Endothelial cell of umbilical vein (primary cell): ENCODE data around the gene EZH1. TPM values are rescaled to one million over a fixed set of nuclear protein-coding genes. Genes with fewer than 3 reads are reported as not detected.

Source experiments
- BruUV-seq: library from RNA; stranded (reverse); fragments of 400-500 nt; replicated peaks from 2 replicates; lab custom pipeline; 2021; lab: Mats Ljungman, UMichigan
- CTCF ChIA-PET: fragments of 300-600, 350-600 bp; sonication (Branson Sonifier 250); formaldehyde crosslinking; loops from one replicate; lab custom pipeline; 2021; ENCODE audit warnings: antibody characterized with exemption, inconsistent platforms; lab: Charles Lee
- POLR2A ChIA-PET: fragments of 300-600, 350-600 bp; sonication (Branson Sonifier 250); formaldehyde crosslinking; loops from one replicate; lab custom pipeline; 2021; ENCODE audit warnings: antibody characterized with exemption, inconsistent platforms; lab: Charles Lee
- DNase-seq: peaks from one replicate; pipeline ENCODE4 v3.0.0-alpha.2; 2011; ENCODE audit warnings: low read depth, low spot score
- FAIRE-seq: peaks from 2 replicates; lab custom pipeline; 2011; peaks lifted over from hg19 to GRCh38; lab: Jason Lieb, UNC
- H2AFZ ChIP-seq: 2 replicates; pipeline ENCODE4 v1.6.0; 2012; ENCODE audit warnings: low read depth, low read length, control low read depth, inconsistent platforms
- H3K27ac ChIP-seq: 2 replicates; pipeline ENCODE4 v1.5.1; 2011; ENCODE audit warnings: low read depth, mild to moderate bottlenecking, control low read depth, low read length, moderate library complexity; ENCODE audit not compliant: insufficient read depth
- H3K27me3 ChIP-seq, 2 experiments: 2 replicates each; pipeline versions ENCODE4 v1.6.0 to v1.6.1; 2011; ENCODE audit warnings: low read length in 2 of 2, mixed read lengths in 1 of 2; ENCODE audit not compliant: control insufficient read depth in 2 of 2, insufficient read depth in 2 of 2
- H3K36me3 ChIP-seq, 2 experiments: 2 replicates in 1 of 2; 3 replicates in 1 of 2; pipeline ENCODE4 v1.5.1; 2011; ENCODE audit warnings: low read length in 2 of 2, mild to moderate bottlenecking in 1 of 2, moderate library complexity in 1 of 2; ENCODE audit not compliant: control insufficient read depth in 2 of 2, insufficient read depth in 2 of 2; ENCODE audit errors: extremely low read depth in 1 of 2
- H3K4me1 ChIP-seq: 3 replicates; pipeline ENCODE4 v1.5.1; 2011; ENCODE audit warnings: mild to moderate bottlenecking, low read length; ENCODE audit not compliant: control insufficient read depth, insufficient read depth; ENCODE audit errors: extremely low read depth
- H3K4me2 ChIP-seq: 2 replicates; pipeline ENCODE4 v1.6.1; 2011; ENCODE audit warnings: low read length, control low read depth, mixed read lengths; ENCODE audit not compliant: insufficient read depth
- H3K4me3 ChIP-seq, 3 experiments: fragments of 200-600 bp in 1 of 3; sonication (generic), shearing (Covaris generic) in 1 of 3; replicated peaks in 1 of 3; 2 replicates each; pipeline ENCODE4 v1.5.1; 2011 to 2016; ENCODE audit warnings: control low read depth in 3 of 3, low read length in 3 of 3, mild to moderate bottlenecking in 2 of 3, inconsistent platforms in 1 of 3, low read depth in 1 of 3, moderate library complexity in 1 of 3; ENCODE audit not compliant: insufficient read depth in 1 of 3
- H3K79me2 ChIP-seq: 2 replicates; pipeline ENCODE4 v1.6.0; 2012; ENCODE audit warnings: low read length, inconsistent platforms; ENCODE audit not compliant: control insufficient read depth, insufficient read depth
- H3K9ac ChIP-seq: replicated peaks from 2 replicates; pipeline ENCODE3; 2011; ENCODE audit warnings: low read length, control low read depth; ENCODE audit not compliant: insufficient read depth; ENCODE audit errors: extremely low read depth
- H3K9me1 ChIP-seq: replicated peaks from 3 replicates; pipeline ENCODE4 v1.6.0; 2011; ENCODE audit warnings: mild to moderate bottlenecking, low read length; ENCODE audit not compliant: control insufficient read depth, insufficient read depth; ENCODE audit errors: extremely low read depth
- H3K9me3 ChIP-seq: replicated peaks from 2 replicates; pipeline ENCODE4 v1.5.1; 2012; ENCODE audit warnings: low read length, inconsistent platforms; ENCODE audit not compliant: control insufficient read depth, insufficient read depth
- H4K20me1 ChIP-seq: replicated peaks from 2 replicates; pipeline ENCODE3; 2011; ENCODE audit warnings: mild to moderate bottlenecking, low read length; ENCODE audit not compliant: control insufficient read depth, insufficient read depth; ENCODE audit errors: extremely low read depth
- CTCF ChIP-seq, 2 donors: IDR thresholded peaks; 1 replicate in 1 of 2; 2 replicates in 1 of 2; pipeline ENCODE4 v1.5.1; 2011; ENCODE audit warnings: low read length in 2 of 2, mild to moderate bottlenecking in 2 of 2, moderate library complexity in 2 of 2, control low read depth in 1 of 2, inconsistent platforms in 1 of 2, low read depth in 1 of 2; ENCODE audit not compliant: insufficient read depth in 1 of 2; ENCODE audit errors: extremely low read depth in 1 of 2
- EZH2 ChIP-seq: IDR thresholded peaks from 2 replicates; pipeline ENCODE4 v1.6.1; 2012; ENCODE audit warnings: borderline replicate concordance, low read depth, mild to moderate bottlenecking, moderate library complexity, low read length, inconsistent platforms; ENCODE audit not compliant: severe bottlenecking
- FOS ChIP-seq: IDR thresholded peaks from 2 replicates; pipeline ENCODE4 v1.6.1; 2011; ENCODE audit warnings: mild to moderate bottlenecking, low read length, moderate library complexity, borderline replicate concordance; ENCODE audit not compliant: insufficient read depth
- GATA2 ChIP-seq: IDR thresholded peaks from 2 replicates; pipeline ENCODE4 v1.7.0; 2011; ENCODE audit warnings: low read depth, mild to moderate bottlenecking, moderate library complexity, mixed read lengths, low read length; ENCODE audit not compliant: insufficient read length, insufficient read depth
- JUN ChIP-seq: IDR thresholded peaks from 2 replicates; pipeline ENCODE4 v1.6.1; 2011; ENCODE audit warnings: borderline replicate concordance, low read depth; ENCODE audit not compliant: insufficient read length, insufficient read depth
- MAX ChIP-seq: IDR thresholded peaks from 2 replicates; pipeline ENCODE4 v1.6.1; 2011; ENCODE audit not compliant: insufficient read depth, insufficient read length
- MYC ChIP-seq: IDR thresholded peaks from one replicate; pipeline ENCODE4 v1.6.1; 2011; ENCODE audit warnings: mild to moderate bottlenecking, low read depth, low read length
- POLR2A ChIP-seq: IDR thresholded peaks from 2 replicates; pipeline ENCODE4 v1.6.1; 2012; ENCODE audit warnings: low read depth, mild to moderate bottlenecking, control low read depth, low read length
- POLR2AphosphoS5 ChIP-seq: IDR thresholded peaks from 2 replicates; pipeline ENCODE4 v1.6.1; 2012; ENCODE audit warnings: low read depth, mild to moderate bottlenecking, control low read depth, low read length, moderate library complexity; ENCODE audit not compliant: insufficient read depth
- dilution Hi-C: fragments of 300-500 bp; cut with MboI; formaldehyde crosslinking; loops from one replicate; pipeline ENCODE4 v1.15.0; 2019; ENCODE audit warnings: low sequenced_read_pairs; ENCODE audit not compliant: extremely low pct_ligation_motif_present
- intact Hi-C: fragments of 100-400 bp; cut with micrococcal nuclease; formaldehyde crosslinking; loops from one replicate; pipeline ENCODE4 v1.10.0; 2022
- polyA plus RNA-seq, 4 experiments: library from polyadenylated mRNA; depleted of rRNA in 3 of 4; stranded (reverse) in 3 of 4; unstranded in 1 of 4; fragments of >200 nt; gene quantifications; 2 replicates each; pipeline versions ENCODE4 v1.2.1 to v1.2.3, GENCODE V29; 2011 to 2012; ENCODE audit warnings: missing spikeins in 1 of 4
- total RNA-seq: library from RNA; stranded (reverse); gene quantifications from 2 replicates; pipeline ENCODE4 v1.2.3, GENCODE V29; 2021

Gene EZH1
- total and polyA plus RNA-seq, 2 donors (not counting 3 experiments of a cell fraction or from before 2014, with no cell fraction given) = 31.4 to 33.7 TPM

- H3K9ac ChIP-seq = no peak overlapping the region
- CTCF ChIA-PET = interaction anchor here (1.9 kb wide), 1 partner anchor 114 kb away, joined by 9 read pairs; the partner anchor contains the start of gene PSMC3IP
- H3K36me3 ChIP-seq = peaks cover 2 to 7% of the 10 kb centered on the region in 2 experiments
- no peak overlapping the region for H3K4me2 ChIP-seq
- FAIRE-seq (no peak), DNase-seq (no peak)
- TF ChIP-seq EZH2 (no peak), MYC (no peak), GATA2 (no peak), MAX (no peak), JUN (no peak), POLR2AphosphoS5 (no peak), CTCF (IDR thresholded peaks at IDR 0.05; ENCODE audit: extremely low read depth in 1 of 2, insufficient read depth in 1 of 2, low read depth in 1 of 2, low read length in 2 of 2) (no peak), POLR2A (no peak), FOS (no peak)
- H3K27ac ChIP-seq = no peak overlapping the region
- H3K27me3 ChIP-seq = no peaks in the 10 kb centered on the region
- intact Hi-C loops = no loop called here
- POLR2A ChIA-PET = interaction anchor here (0.7 kb wide), 1 partner anchor 110 kb away, joined by 3 read pairs; no protein-coding TSS in a partner anchor
- H3K9me3 ChIP-seq = no peaks in the 10 kb centered on the region
- no peaks in the 10 kb centered on the region for H3K79me2 ChIP-seq
- dilution Hi-C loops = no loop called here
- H3K4me1 ChIP-seq = no peaks in the 10 kb centered on the region
- no peak overlapping the region for H3K4me3 ChIP-seq
- no peaks in the 10 kb centered on the region for H4K20me1 ChIP-seq
- H3K9me1 ChIP-seq = no peaks in the 10 kb centered on the region
- BruUV-seq = no TSS peak
- no peak overlapping the region for H2AFZ ChIP-seq
These were observed 52.4 kb downstream of the EZH1 start for GRCh38 chr17:42692489-42692888.
